Lower leg skin (tissue), 4 donors: ENCODE measurements around the gene P4HA2. TPM values are rescaled to one million over a fixed set of nuclear protein-coding genes. Genes with fewer than 3 reads are reported as not detected.

Source experiments
- DNase-seq, 2 donors: peaks; one replicate each; pipeline ENCODE4 v3.0.0-alpha.2; 2019; ENCODE audit warnings: low spot score in 2 of 2
- H3K4me3 ChIP-seq: fragments of 200-600 bp; sonication (generic); 2 replicates; pipeline ENCODE4 v1.5.1; 2017; ENCODE audit warnings: mild to moderate bottlenecking, low read depth; ENCODE audit not compliant: poor library complexity, severe bottlenecking
- CTCF ChIP-seq, 3 donors: fragments of 450-650 bp; IDR thresholded peaks; one replicate each; pipeline ENCODE4 v1.5.1; 2016; ENCODE audit warnings: antibody characterized with exemption in 3 of 3, mild to moderate bottlenecking in 3 of 3, moderate library complexity in 2 of 3
- POLR2A ChIP-seq, 2 donors: fragments of 450-650 bp; IDR thresholded peaks; one replicate each; pipeline ENCODE4 v1.6.1; 2016 to 2017; ENCODE audit warnings: antibody characterized with exemption in 2 of 2, mild to moderate bottlenecking in 1 of 2, moderate library complexity in 1 of 2
- WGBS, 2 donors: methylation state at CpG; one replicate each; pipeline ENCODE4 v1.1.5; 2018; 5-methylcytosine and 5-hydroxymethylcytosine counted together
- intact Hi-C: fragments of 100-400 bp; cut with DNase I; formaldehyde crosslinking; loops from one replicate; pipeline ENCODE4 v1.15.0; 2023; ENCODE audit warnings: low total_unique reads
- total RNA-seq, 4 donors: library from RNA; depleted of rRNA; stranded (reverse); fragments of >200 nt; gene quantifications; one replicate each; pipeline ENCODE4 v1.1.0, GENCODE V29; 2016

Gene P4HA2
- total RNA-seq, 4 donors from 2014 or later, result 18.0 to 40.5 (median 26.7) TPM

GRCh38 chr5:132254321-132254977 lies 26.8 kb upstream of the P4HA2 start:
- 56 to 58% methylated on average over 7 of the region's 7 CpGs for whole genome bisulfite sequencing, 2 donors
- H3K4me3 ChIP-seq, result no peak overlapping the region
- DNase-seq, result peak in 1 of 2 donors; percentile 89
- TF ChIP-seq POLR2A (IDR thresholded peaks at IDR 0.05) (no peak), CTCF (IDR thresholded peaks at IDR 0.05) (no peak)
- intact Hi-C loops, result no loop called here

DNA sequence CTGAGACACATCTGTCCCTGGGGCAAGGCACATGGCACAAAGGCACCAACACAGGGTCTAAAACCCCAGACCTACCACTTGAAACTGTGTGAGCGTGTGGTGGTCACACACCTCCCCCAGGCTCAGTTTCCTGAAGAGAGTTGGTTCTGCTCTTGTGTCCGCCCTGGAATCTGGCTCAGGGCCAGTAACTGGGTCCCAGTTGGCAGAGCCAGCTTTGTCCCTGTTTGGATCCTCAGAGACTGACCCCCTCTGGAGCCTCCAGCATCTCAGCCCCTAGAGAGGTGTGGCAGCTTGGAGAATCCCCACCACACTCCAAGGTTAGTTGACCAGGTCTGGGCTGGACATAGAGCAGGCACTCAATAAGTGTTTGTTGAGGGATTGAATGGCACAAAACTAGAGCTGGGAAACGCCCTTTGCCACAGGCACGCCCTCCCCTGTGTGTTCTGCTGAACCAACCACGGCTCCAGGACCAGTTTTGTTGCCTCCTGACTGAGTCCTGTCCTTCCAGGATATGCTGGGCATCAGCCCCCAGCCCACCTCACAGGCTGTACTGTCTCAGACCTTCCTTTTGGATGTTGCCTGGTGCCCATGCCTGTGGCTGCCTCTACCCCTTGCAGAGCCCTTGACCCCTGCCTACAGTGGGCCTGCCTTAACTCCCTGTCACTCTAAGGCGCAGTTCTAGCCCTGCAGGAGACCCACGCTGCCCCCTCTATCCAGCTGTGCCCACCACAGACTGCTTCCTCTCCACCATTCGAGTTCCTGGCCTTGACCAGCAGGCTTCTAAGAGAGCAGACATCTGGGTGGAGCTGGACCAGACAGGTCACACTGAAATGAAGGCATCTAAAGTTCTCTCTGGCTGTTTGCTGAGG lies 26.0 kb upstream of the P4HA2 start:
- peak in 1 of 2 donors; percentile 85 for DNase-seq
- 81 to 85% methylated on average over 7 to 8 of the region's 8 CpGs for WGBS, 2 donors
- TF ChIP-seq CTCF (IDR thresholded peaks at IDR 0.05) (no peak), POLR2A (IDR thresholded peaks at IDR 0.05) (no peak)
- no peak overlapping the region for H3K4me3 ChIP-seq
- intact Hi-C loops, result no loop called here

- no peak overlapping the region for H3K4me3 ChIP-seq
- TF ChIP-seq POLR2A (IDR thresholded peaks at IDR 0.05) (no peak), CTCF (IDR thresholded peaks at IDR 0.05) (no peak)
- intact Hi-C loops, result no loop called here
- WGBS, 2 donors, result 43 to 60% methylated on average over 4 of the region's 4 CpGs
- peak in 1 of 2 donors; percentile 87 for DNase-seq
These were observed 25.4 kb upstream of the P4HA2 start for GRCh38 chr5:132253008-132253441.

DNA sequence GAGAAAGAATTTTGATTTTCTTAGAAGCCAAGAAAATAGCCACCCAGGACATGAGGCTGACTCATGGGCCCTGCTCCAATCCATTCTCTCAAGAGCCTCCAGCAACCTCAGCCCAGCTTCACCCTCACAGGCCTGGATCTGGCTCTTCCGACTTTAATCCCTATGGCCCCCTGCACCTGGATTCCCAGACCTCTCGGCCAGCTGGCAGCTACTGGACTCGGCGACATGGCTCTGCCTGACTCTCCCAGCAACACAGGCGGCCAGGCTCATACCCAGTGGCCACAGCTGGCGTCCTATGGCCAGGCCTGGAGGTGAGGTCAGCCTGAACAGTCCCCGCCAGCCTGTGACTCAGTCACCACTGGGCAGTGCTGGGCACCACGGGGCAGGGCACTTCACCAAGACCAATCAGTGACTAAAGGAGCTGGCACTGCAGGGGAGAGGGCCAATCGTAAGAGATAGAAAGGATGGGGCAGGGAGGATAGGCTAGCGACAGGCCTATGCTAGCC lies 23.6 kb upstream of the P4HA2 start:
- H3K4me3 ChIP-seq, result no peak overlapping the region
- DNase-seq, result peak in 1 of 2 donors; percentile 80
- TF ChIP-seq CTCF (IDR thresholded peaks at IDR 0.05) (no peak), POLR2A (IDR thresholded peaks at IDR 0.05) (no peak)
- intact Hi-C loops, result no loop called here
- 92 to 95% methylated on average over 10 of the region's 10 CpGs for whole genome bisulfite sequencing, 2 donors

- TF ChIP-seq CTCF (IDR thresholded peaks at IDR 0.05) (no peak), POLR2A (IDR thresholded peaks at IDR 0.05) (no peak)
- peak in 1 of 2 donors; percentile 54 for DNase-seq
- intact Hi-C loops, result no loop called here
- H3K4me3 ChIP-seq, result no peak overlapping the region
- 96 to 98% methylated on average over 2 of the region's 2 CpGs for WGBS, 2 donors
These were observed 22.9 kb upstream of the P4HA2 start for GRCh38 chr5:132250547-132250946.
